DMS53 (cell line): ENCODE measurements around the gene SPATS2L.

Source experiments
- DNase-seq: peaks from one replicate; lab custom pipeline; 2025; lab: John Stamatoyannopoulos, UW

The SPATS2L gene

GRCh38 chr2:200506679-200507078 is 200.2 kb downstream of the SPATS2L start:
- no peak for DNase-seq

- peak; percentile 11 for DNase-seq
Measured at GRCh38 chr2:200507179-200507578, 200.7 kb downstream of the SPATS2L start.

- peak; percentile 49 for DNase-seq
Measured at GRCh38 chr2:200509235-200509611, 202.7 kb downstream of the SPATS2L start.

GRCh38 chr2:200509612-200510433 is 203.3 kb downstream of the SPATS2L start, which contains the start of gene KCTD18:
Gene KCTD18, minus strand, starts transcription at chr2:200510068. Its CDS starts 3,052 bp downstream, at chr2:200507016.
- peak; percentile 93 for DNase-seq

- DNase-seq, result no peak
Measured at GRCh38 chr2:200515155-200515554, 208.7 kb downstream of the SPATS2L start.

GRCh38 chr2:200523158-200523557 is 216.7 kb downstream of the SPATS2L start:
- DNase-seq, result peak; percentile 9

DNA sequence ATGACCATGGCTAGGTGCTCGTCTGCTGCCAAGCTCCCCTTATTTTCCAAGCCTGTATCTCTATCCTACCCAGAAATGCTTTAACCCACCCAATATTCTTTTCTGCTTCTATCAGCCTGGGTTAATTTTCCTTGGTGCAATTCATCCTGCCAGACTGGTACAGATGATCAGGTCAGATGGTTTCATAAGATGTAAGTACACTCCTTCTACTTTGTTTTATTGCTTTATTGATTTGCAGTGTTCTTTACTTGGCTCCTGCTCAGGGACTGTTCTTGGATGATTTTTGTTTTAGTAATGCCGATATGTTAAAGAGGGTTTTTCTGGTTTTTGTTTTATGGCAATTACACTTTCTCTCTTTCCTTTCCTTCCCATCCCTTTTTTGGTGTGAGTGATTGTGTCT is 217.1 kb downstream of the SPATS2L start:
- no peak for DNase-seq

GRCh38 chr2:200525066-200525465 is 218.6 kb downstream of the SPATS2L start:
- no peak for DNase-seq

GRCh38 chr2:200525551-200525881 is 219.0 kb downstream of the SPATS2L start:
- DNase-seq, result no peak

DNA sequence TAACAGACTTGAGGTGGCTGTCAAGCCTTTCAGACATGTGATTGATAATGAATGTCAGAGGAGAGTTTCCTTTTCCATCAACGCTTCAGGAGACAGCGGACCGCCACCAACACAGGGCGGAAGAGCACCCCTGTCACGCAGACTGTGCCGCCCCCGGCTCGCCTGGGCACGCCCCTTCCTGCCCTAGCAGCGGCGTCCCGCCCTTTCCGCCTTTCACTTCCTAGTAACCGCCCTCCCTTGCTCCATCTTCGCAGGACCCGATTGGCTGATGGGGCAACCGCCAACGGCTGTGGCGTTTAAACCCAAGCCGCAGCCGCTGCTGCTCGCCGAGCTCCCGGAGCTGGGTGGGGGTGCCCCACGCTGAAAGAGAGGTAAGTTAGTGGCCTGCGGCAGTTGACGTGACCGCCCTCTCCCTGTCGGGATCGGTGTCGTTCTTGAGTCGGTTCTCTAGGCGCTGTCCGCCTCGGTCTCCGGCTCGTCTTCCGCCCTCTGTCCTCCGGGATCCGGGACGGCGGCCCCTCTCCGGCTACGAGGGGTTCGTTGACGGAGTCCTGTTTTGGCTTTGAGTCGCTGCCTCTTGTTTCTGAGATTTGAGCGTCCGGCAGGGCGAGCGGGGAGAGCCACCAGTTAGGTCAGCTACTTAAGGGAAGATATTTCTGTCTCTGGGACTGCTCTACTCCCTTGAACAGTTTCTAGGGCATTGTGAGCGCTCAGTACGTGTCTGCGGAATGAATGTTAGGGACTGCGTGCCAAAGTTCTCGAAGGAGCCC is 219.6 kb downstream of the SPATS2L start, which contains the start of gene SGO2:
Gene SGO2 (plus strand): TSS at position 326 of the 770 bp plus-strand sequence. CDS start 6,769 bp downstream, outside the sequence.
- DNase-seq, result peak; percentile 98

DNA sequence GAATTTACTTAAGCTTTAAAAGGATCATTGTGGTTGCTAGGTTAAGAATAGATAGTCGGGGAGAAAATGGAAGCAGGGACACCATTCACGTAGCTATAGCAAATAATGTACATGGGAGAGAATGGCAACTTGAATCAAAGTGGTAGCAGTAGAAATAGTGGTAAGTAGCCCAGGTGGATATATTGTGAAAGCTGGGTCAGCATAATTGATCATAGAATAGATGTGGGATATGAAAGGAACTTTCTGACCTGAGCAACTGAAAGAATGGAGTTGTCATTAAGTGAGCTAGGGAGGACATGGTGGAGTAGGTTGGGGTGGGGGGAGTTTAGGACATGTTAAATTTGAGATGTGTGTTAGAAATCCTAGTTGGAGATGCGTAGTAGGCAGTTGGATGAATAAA is 221.7 kb downstream of the SPATS2L start:
- DNase-seq, result no peak
